Activated CD4-positive, CD25-positive, alpha-beta regulatory T cell treated with anti-CD3 and anti-CD28 coated beads, Interleukin-2, amount 50 U/mL, for 16 hours (primary cell): ENCODE data around the gene ZDHHC14.
"Not testable (repeated sequence)": the region's sequence is repeated elsewhere in the genome, so short reads cannot be mapped to it uniquely, and the experiment has no call there.

ENCODE experiments used
- DNase-seq: peaks from one replicate; pipeline ENCODE4 v3.0.0-alpha.2; 2020; ENCODE audit warnings: low read depth, low spot score

Gene ZDHHC14

GRCh38 chr6:157464653-157465535, 83.9 kb downstream of the ZDHHC14 start:
- DNase-seq, result no peak

- no peak for DNase-seq
Measured at GRCh38 chr6:157466342-157466648, 85.3 kb downstream of the ZDHHC14 start.

GRCh38 chr6:157467339-157467738, 86.3 kb downstream of the ZDHHC14 start:
- DNase-seq, result not testable (repeated sequence)

DNA sequence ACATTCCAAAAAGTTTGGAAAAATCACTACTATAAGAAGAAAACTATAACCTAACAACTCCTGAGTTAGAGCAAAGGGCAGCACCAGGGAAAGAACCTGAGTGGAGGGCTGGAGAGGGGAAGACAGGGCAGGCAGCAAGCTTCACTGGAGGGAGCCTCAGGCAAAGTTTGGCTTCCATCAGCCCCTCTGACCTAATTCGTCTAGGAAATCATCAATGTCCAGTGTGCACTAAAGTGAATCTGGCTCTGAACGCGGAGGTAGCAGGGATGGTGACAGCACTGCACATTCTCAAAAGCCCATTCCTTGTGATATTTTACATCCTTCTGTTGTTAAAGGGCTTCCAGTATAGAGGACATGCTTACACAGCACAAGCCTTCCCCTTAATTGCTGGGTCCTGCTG, 87.1 kb downstream of the ZDHHC14 start:
- DNase-seq, result no peak

GRCh38 chr6:157468574-157468973, 87.6 kb downstream of the ZDHHC14 start:
- no peak for DNase-seq

DNA sequence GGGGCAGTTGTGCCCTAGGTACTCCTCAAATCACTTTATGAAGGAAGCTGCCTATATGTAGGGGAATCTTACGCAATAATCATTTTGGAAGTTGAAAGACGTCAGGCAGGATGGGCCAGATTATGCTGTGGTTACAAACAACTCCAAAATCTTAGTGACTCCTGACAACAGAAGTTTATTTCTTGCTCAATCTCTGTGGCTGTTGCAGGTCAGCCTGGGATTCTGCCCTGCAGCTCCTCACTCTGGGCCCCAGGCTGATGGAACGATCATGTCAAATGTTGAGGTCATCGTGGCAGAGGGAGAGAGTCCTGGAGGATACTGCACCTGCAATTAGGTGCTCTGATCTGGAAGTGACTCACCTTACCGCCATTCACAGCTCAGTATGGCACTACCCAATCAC, 88.4 kb downstream of the ZDHHC14 start:
- no peak for DNase-seq

- DNase-seq, result no peak
Measured at GRCh38 chr6:157471077-157471686, 90.2 kb downstream of the ZDHHC14 start.

DNA sequence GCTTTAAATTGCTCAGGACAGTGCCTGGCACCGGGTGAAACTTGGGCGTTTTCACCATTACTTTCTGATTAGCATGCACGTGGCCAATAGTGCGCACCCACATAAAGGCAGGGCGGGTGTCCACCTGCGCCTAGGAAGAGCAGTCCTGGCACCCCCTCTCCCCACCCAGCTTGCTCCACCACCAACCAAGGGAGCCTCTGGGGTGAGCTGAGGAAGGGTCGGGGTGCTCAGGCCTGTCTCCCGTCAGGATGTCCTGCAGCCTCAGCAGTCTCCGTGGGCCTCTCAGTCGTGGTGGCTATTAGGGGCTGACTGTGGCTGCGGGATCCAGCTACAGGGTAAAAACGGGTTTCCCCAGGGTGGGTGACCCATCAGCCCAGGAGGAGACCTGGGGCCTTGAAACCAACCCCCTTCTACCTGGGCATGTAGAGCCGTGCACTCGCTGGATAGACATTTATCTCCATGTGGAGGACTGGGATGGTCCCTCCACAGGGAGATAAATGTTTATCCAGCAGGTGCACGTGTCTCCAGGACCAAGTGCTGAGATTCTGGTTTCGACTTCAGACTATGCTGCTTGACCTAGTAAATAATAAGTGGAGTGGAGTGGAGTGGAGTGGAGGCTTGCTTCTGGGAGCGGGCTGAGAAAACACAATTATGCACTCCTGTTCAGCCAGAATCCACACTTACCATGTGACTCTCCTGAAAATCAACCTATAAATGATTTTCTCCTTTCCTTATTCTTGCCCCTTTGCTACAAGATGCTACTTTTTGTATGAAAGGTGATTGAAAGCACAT, 91.1 kb downstream of the ZDHHC14 start:
- no peak for DNase-seq

GRCh38 chr6:157476797-157477196, 95.8 kb downstream of the ZDHHC14 start:
- no peak for DNase-seq

DNA sequence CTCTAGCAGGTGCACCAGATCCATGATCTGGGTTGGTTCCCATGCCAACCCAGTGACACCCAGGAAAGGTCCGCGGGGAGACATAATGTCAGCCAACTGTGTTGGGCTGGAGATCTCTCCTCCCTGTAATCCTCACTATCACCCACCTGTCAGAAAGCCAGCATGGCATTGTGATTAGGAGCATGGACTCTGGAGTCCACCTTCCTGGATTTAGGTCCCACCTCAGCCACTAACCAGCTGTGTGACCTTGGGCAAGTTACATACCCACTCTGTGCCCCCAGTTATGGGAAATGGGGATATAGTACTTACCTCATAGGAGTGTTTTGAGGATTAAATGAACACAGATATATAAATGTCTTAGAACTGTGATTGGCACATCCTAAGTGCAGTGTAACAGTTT, 97.9 kb downstream of the ZDHHC14 start:
- DNase-seq, result no peak

DNA sequence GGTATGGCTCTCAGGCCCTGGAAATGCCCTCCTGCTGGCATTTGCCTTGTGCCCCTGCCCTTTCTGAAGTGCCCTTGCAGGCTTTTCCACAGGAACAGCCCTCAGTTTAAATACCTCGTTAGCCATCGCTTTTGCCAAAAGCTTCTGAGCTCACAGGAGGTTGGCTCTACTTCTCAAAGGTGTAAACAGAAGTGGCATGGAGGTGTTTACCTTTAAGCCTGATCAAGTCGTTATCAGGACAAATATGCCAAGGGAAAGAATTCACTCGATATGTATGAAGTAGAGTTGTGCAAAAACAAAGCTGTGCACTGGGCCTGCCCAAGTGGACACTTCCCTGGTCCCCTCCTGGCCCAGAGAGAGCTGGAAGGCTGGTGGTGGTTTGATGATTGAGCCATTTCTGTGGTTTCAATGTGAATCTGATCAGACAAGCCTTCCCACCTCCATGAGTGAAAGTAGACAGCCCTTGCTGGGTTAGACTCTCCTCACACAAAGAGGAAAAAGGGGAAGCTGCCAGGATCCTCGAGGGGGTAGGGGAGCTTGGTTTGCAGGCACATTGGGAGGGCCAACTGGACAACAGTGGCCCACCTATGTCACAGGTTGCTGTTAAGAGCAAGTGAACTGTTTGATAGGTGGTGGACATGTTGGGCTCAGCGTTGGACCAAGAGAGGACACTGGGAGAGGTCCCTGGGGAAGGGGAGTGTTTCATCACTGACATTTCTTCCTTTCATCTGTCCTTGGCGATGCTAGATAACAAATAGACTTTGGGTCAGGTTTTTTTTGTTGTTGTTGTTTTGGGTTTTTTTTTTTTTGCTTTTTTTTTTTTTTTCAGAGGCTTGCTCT, 98.7 kb downstream of the ZDHHC14 start:
- DNase-seq, result no peak

- DNase-seq, result no peak
Measured at GRCh38 chr6:157481189-157481864, 100.3 kb downstream of the ZDHHC14 start.

DNA sequence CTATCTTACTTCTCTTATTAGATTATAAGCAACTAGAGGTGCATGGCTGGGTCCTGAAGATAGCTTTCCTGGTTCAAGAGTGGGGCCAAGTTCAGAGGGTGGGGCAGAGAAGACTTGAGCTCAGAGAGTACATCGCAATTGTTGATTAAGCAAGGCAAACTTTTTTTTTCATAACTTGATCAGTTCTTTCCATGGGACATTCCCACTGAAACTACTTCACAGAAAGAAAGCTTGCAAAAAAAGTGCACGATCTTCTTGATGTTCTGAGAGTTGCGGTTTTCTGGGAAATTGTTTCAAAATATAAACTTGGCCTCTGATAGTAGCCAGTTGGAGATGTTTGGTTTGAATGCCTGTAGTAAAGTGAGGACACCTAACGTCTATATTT, 100.9 kb downstream of the ZDHHC14 start:
- DNase-seq, result no peak

GRCh38 chr6:157483770-157484169, 102.8 kb downstream of the ZDHHC14 start:
- DNase-seq, result no peak

DNA sequence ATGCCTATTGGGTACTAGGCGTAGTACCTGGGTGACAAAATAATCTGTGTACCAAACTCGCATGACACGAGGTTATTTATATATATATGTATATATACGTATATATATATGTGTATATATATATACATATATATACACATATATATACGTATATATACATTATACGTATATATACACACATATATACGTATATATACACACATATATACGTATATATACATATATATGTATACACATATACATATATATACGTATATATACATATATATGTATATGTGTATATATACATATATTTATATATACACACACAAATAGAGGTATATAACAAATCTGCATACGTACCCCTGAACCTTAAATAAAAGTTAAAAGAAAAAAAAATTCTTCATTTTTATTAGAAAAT, 103.2 kb downstream of the ZDHHC14 start:
- no peak for DNase-seq

DNA sequence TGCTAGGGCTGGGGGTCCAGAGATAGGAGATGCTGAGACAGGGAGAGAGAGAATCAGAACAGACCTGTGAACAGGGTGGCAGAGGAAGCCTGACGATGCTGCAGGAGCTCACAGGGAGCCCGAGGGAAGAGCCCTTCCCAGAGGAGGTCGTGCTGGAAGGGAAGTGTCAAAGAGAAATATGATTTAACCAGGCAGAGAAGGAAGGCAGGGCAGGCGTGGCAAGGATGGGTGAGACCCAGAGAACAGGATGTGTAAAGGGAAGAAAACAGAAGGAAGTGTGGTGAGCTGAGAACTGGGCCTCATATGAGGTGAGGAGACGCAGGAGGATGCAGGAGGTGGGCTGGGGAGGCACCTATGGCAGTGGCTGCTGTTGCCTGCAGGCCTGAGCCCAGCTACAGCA, 105.6 kb downstream of the ZDHHC14 start:
- DNase-seq, result no peak

GRCh38 chr6:157487110-157487773, 106.3 kb downstream of the ZDHHC14 start:
- DNase-seq, result no peak

DNA sequence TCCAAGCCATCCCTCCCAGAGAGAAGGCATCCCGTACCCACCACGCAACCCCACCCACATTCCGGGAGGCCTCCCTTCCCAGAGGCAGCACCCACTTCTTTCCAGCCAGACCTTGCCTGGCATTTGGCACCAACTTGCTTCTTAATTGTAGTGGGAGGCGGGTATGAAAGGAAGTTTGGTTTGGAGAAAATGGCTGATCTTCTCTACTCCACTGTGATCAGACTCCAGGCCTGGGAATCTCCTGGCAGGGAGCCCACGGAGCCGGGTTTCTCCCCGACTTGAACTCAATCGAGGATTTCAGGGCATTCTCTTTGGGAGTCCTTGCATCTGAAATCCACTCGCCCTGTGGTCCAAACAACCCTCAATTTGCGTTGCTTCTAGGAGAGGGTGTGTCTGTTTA, 107.1 kb downstream of the ZDHHC14 start:
- DNase-seq, result no peak

GRCh38 chr6:157488716-157489118, 107.7 kb downstream of the ZDHHC14 start:
- DNase-seq, result no peak

GRCh38 chr6:157490611-157491269, 109.8 kb downstream of the ZDHHC14 start:
- no peak for DNase-seq
